ENCODE measurements around the gene ACKR3.

ACKR3 gene

DNA sequence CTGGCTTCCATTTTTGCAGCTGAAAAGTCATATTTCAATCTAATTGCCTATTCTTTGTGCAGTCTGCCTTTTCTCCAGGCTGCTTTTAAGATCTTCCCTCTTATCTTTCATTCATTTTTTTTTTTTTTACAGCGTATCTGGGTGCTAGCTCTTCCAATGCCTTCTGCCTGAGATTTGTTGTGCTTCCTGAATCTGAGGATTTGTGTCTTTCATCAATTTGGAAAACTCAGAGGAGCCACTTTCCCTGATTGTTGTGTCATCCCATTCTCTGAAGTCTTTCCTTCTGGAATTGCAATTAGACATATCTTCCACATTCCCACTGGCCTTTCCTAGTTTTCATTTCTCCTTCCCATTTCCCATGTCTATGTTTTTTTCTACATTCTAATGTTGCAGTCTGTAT, 21.9 kb upstream of the ACKR3 start:
- TF ChIP-seq, protein P1, sequence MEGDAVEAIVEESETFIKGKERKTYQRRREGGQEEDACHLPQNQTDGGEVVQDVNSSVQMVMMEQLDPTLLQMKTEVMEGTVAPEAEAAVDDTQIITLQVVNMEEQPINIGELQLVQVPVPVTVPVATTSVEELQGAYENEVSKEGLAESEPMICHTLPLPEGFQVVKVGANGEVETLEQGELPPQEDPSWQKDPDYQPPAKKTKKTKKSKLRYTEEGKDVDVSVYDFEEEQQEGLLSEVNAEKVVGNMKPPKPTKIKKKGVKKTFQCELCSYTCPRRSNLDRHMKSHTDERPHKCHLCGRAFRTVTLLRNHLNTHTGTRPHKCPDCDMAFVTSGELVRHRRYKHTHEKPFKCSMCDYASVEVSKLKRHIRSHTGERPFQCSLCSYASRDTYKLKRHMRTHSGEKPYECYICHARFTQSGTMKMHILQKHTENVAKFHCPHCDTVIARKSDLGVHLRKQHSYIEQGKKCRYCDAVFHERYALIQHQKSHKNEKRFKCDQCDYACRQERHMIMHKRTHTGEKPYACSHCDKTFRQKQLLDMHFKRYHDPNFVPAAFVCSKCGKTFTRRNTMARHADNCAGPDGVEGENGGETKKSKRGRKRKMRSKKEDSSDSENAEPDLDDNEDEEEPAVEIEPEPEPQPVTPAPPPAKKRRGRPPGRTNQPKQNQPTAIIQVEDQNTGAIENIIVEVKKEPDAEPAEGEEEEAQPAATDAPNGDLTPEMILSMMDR (IDR thresholded peaks at IDR 0.05; ENCODE audit: insufficient read depth, low read depth, low read length, missing control alignments): no peak
- DNase-seq (ENCODE audit: low read depth): no peak
- H3K4me3 ChIP-seq (ENCODE audit: low read depth, low read length): no peak overlapping the region

DNA sequence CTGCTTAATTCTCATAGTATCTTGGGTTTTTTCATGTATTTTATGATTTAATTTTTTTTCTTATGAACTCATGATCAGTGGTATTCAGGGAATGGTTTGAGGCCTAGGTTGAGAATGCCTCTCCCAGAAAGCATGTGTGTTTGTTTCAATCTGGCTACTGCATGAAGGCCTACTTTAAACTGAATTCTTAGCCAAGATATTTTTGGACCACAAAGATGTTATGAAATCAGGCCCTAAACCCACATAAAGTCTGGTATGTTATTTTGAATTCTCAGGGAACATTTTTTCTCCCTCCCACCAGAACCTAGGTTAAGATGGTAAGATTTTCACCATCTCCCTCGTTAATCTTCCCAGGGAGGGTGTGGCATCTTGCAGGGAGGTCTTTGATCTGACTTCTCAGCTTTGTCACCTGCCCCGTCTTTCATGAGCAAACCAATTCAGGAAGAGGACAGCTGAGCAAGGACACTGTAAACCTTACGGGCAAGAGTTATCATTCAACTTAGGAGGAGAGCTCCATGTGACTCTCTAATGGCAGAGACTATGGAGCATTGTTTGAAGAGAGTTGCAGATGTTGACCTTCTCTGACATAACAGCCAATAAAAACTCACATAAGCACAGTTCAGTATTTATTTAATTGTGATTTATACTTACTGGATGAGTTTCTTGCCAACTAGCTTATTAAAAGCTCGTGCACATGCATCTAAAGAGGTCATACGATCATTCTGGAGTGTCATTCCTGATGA, 21.3 kb upstream of the ACKR3 start:
- DNase-seq (ENCODE audit: low read depth): no peak
- H3K4me3 ChIP-seq (ENCODE audit: low read depth, low read length): no peak overlapping the region
- TF ChIP-seq, protein P1 (IDR thresholded peaks at IDR 0.05; ENCODE audit: insufficient read depth, low read depth, low read length, missing control alignments): no peak

DNA sequence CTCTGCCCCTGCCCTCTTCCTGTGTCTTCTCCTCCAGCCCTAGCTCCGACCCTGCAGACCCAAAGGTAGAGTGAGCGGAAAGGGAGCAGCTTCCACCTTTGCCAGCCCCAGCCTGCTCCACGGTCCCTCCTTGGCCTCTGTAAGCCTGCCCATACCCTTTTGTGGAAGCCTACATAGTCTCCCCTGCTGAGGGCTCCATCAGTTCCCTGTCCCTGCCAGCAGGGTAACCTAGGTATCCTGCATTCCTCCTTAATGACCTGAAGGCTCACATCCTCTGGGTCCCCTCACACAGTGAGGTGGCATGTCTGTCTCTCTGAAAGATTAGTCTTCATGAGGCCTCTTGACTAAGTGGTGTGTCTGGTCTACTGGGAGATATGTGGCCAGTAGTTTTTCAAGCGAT, 20.5 kb upstream of the ACKR3 start:
- no peak overlapping the region for H3K4me3 ChIP-seq (ENCODE audit: low read depth, low read length)
- TF ChIP-seq, protein P1 (IDR thresholded peaks at IDR 0.05; ENCODE audit: insufficient read depth, low read depth, low read length, missing control alignments): peak; percentile 8
- no peak for DNase-seq (ENCODE audit: low read depth)

DNA sequence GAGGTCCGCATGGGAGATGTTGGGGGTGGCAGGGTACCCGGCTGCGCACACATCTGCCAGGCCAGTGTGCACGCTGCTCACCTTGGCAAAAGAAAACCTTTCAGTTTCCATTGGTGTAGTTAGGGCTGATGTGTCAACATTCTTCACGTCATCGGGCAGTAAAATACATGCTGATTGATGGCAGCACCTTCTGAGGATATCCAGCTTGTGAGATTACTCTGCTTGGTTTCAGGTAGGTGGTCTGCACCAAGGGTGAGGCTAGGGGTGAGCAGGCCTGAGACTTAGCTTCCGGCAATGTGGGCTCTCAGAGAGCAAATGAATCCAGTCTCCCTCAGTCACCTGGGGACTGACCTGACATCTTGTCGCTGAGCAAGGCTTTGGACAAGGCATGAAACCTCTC, 19.3 kb upstream of the ACKR3 start:
- TF ChIP-seq, protein P1 (IDR thresholded peaks at IDR 0.05; ENCODE audit: insufficient read depth, low read depth, low read length, missing control alignments): no peak
- 0 out of 2 replicates have a peak overlapping the region, but pooled peaks have one; percentile 2 for H3K4me3 ChIP-seq (ENCODE audit: low read depth, low read length)
- peak; percentile 53 for DNase-seq (ENCODE audit: low read depth)

DNA sequence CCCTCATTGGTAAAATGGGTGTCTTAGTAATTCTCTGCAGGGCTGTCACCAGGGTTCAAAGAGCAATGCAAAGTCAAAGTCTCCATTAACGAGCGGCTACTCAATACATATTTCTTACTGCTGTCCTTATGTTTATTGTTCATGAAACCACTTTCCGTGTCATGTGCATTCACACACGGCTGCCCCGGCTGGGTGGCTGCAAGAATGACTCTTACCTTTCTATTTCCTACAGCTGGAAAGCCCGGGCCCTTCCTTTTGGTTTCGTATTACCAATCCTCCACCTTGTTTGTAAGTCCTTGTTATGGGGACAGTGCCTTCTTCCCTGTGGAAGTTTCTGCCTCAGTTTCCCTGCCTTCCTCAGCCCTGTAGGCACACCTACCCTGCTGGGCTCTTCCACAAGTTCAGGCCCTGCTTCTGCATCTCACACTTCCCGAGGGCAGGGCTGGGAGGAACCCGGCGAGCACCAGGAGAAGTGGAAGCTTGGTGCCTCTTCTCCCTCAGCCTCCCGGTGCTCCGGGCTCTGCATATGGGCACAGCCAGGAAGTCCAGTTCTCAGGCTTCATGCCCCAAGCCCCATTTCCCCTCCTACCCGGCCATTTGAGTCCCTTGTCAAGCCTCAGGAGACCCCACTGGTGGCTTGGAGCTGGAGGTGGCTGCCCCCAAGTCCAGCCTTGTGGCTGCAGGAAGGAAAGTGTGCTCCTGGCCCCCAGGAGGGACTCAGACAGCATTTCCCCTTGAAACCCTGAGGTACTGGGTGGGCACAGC, 18.7 kb upstream of the ACKR3 start:
- H3K4me3 ChIP-seq (ENCODE audit: low read depth, low read length): peak overlapping the region; percentile 40
- peak; percentile 88 for DNase-seq (ENCODE audit: low read depth)
- TF ChIP-seq, protein P1 (IDR thresholded peaks at IDR 0.05; ENCODE audit: insufficient read depth, low read depth, low read length, missing control alignments): no peak

DNA sequence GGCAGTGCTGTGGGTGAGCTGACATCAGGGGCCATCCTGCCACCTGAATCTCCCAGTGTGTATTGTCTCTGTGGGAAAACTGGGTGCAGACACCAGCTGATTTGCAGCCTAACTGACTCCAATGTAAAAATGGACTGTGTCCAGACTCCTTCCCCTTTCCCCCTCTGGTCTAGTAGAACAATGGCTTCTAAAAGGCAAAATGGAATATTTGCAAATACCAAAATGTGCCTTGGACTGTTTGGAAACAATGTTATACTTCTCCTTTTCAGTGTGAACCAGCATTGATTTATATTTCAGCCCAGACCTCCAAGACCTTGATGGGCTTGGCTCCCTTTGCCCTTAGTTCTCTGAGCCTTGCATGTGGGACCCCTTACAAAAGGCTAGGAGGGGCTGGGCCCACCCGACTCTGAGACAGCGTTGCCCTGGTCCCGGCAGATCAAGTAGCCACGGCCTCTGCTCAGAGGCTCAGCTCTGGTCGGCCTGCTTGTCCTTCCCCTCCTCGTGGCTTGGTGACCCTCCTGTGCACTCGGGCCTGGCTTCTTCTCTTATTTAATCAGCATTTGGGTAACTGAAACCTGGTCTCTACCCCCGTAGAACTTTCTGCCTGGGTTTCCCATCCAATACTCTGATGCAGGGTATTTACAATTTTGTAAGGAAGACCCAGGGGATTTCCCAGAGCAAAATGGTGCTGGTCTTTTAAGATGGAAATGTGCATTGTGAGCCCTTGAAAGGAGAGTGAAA, 18.0 kb upstream of the ACKR3 start:
- peak; percentile 75 for DNase-seq (ENCODE audit: low read depth)
- TF ChIP-seq, protein P1 (IDR thresholded peaks at IDR 0.05; ENCODE audit: insufficient read depth, low read depth, low read length, missing control alignments): no peak
- H3K4me3 ChIP-seq (ENCODE audit: low read depth, low read length): peak overlapping the region; percentile 40

All from GM12865 (cell line).